GM23248 (cell line): ENCODE measurements around the gene SUPT4H1.

ENCODE experiments used
- EZH2 ChIP-seq: fragments of 200-600 bp; sonication (generic); IDR thresholded peaks from 2 replicates; pipeline ENCODE4 v1.6.1; 2018; ENCODE audit warnings: antibody characterized with exemption, mild to moderate bottlenecking; ENCODE audit not compliant: insufficient read depth, poor library complexity, severe bottlenecking
- EZH2phosphoT487 ChIP-seq: fragments of 200-600 bp; sonication (generic); IDR thresholded peaks from 2 replicates; pipeline ENCODE4 v1.6.1; 2018; ENCODE audit warnings: antibody characterized with exemption, moderate library complexity, mild to moderate bottlenecking, low read depth; ENCODE audit not compliant: insufficient read depth

DNA sequence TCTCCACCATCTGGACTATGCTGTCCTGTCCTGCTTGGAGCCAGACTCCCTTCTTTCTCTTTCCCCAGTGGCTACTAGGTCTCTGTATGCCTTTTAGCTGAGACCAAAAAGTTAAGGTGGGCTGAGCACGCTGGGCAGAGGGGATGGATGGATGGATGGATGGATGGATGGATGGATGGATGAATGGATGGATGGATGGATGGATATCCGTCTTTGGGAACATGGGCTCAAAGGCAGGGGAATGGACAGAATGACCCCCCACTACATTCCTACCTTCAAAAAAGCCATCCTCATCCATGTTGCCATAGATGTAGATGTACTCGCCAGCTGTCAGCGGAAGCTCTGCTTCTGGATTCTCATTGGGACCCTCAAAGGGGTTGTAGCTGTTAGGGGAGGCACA is 36.3 kb downstream of the SUPT4H1 start:
- TF ChIP-seq EZH2: no peak
- TF ChIP-seq EZH2phosphoT487: no peak
